ENCODE data around the gene SCYGR4. TPM values are rescaled to one million over a fixed set of nuclear protein-coding genes. Genes with fewer than 3 reads are reported as not detected.

Gene SCYGR4
- total RNA-seq, 4 donors from 2014 or later = not detected

GRCh38 chr2:227626580-227627151, 9.4 kb downstream of the SCYGR4 start:
- H3K27me3 ChIP-seq = peaks cover 0 to 6% (median 0%) of the 10 kb centered on the region in 4 donors
- 93% methylated on average over 10 of the region's 10 CpGs for WGBS
- intact Hi-C loops (cut with DNase I) = no loop called here

DNA sequence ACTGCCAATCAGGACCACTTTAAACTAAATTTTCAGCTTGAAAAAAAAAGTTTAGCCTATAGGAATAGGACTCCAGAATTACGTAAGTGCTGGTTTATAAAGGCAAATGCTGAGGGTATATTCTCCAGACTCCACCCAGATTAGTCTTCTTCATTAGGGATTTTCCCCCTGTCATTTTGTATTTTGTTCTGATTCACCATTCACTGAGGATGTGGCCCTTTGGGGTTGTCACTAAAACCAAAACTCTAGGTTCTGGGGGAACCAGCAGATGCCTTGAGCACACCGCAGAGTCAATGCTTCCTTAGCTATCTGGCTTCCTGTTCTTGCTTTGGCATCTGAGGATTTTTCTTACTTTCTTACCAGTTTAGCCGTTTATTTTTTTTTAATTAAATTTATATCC, 10.5 kb downstream of the SCYGR4 start:
- WGBS = 85% methylated on average over 3 of the region's 3 CpGs
- H3K4me1 ChIP-seq = no peaks in the 10 kb centered on the region
- DNase-seq (ENCODE audit: extremely low spot score) = no peak
- H3K4me3 ChIP-seq = no peak overlapping the region
- H3K27me3 ChIP-seq = peaks cover 0 to 6% (median 0%) of the 10 kb centered on the region in 4 donors
- H3K27ac ChIP-seq (replicated peaks in 1 of 4) = no peak overlapping the region
- H3K36me3 ChIP-seq = no peaks in the 10 kb centered on the region
- no peaks in the 10 kb centered on the region for H3K9me3 ChIP-seq
- no peak for TF ChIP-seq POLR2AphosphoS5 (IDR thresholded peaks at IDR 0.05)
- TF ChIP-seq, protein P1, sequence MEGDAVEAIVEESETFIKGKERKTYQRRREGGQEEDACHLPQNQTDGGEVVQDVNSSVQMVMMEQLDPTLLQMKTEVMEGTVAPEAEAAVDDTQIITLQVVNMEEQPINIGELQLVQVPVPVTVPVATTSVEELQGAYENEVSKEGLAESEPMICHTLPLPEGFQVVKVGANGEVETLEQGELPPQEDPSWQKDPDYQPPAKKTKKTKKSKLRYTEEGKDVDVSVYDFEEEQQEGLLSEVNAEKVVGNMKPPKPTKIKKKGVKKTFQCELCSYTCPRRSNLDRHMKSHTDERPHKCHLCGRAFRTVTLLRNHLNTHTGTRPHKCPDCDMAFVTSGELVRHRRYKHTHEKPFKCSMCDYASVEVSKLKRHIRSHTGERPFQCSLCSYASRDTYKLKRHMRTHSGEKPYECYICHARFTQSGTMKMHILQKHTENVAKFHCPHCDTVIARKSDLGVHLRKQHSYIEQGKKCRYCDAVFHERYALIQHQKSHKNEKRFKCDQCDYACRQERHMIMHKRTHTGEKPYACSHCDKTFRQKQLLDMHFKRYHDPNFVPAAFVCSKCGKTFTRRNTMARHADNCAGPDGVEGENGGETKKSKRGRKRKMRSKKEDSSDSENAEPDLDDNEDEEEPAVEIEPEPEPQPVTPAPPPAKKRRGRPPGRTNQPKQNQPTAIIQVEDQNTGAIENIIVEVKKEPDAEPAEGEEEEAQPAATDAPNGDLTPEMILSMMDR (IDR thresholded peaks at IDR 0.05) = no peak
- intact Hi-C loops (cut with DNase I) = no loop called here

More at GRCh38 chr2:227626580-227627151, 9.4 kb downstream of the SCYGR4 start:
- no peak overlapping the region for H3K27ac ChIP-seq (replicated peaks in 1 of 4)
- no peak overlapping the region for H3K4me3 ChIP-seq
- no peaks in the 10 kb centered on the region for H3K4me1 ChIP-seq
- peak; percentile 72 for DNase-seq (ENCODE audit: extremely low spot score)
- TF ChIP-seq POLR2AphosphoS5 (IDR thresholded peaks at IDR 0.05) = no peak
- no peak for TF ChIP-seq POLR2A (IDR thresholded peaks at IDR 0.05; ENCODE audit: low read depth)
- TF ChIP-seq EP300 (IDR thresholded peaks at IDR 0.05) = no peak
- TF ChIP-seq, protein P1 (IDR thresholded peaks at IDR 0.05) = no peak
- H3K9me3 ChIP-seq = no peaks in the 10 kb centered on the region
- H3K36me3 ChIP-seq = no peaks in the 10 kb centered on the region

DNA sequence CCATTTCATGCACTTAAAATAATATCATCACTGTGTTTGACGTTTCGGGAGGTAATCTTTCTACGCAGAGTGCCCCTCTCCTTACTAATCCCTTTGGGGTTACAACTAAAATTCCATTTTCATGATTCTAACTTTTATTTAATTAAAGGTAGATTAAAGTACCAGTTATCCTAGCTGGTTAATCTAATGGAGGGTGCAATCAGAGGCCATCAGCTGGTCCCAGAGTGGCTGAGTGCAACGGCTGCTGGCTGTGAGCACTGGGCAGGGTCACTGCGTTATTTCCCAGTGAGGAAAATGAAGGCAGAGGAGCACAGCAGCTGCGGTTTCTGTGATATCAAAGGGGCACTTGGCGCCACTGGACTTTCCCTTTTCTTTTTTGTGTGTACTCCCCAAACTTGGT, 12.1 kb downstream of the SCYGR4 start:
- Histone ChIP-seq H3K4me1 (no peaks in the 10 kb centered on the region), H3K4me3 (no peak overlapping the region), H3K36me3 (no peaks in the 10 kb centered on the region), H3K27me3 (peaks cover 0 to 6% (median 0%) of the 10 kb centered on the region in 4 donors), H3K9me3 (no peaks in the 10 kb centered on the region), H3K27ac (replicated peaks in 1 of 4) (no peak overlapping the region)
- 74% methylated on average over 7 of the region's 7 CpGs for whole genome bisulfite sequencing
- TF ChIP-seq POLR2AphosphoS5 (IDR thresholded peaks at IDR 0.05) (no peak), POLR2A (IDR thresholded peaks at IDR 0.05; ENCODE audit: low read depth) (no peak), EP300 (IDR thresholded peaks at IDR 0.05) (no peak)
- TF ChIP-seq, protein P1 (IDR thresholded peaks at IDR 0.05) = no peak
- no peak for DNase-seq (ENCODE audit: extremely low spot score)
- intact Hi-C loops (cut with DNase I) = no loop called here

DNA sequence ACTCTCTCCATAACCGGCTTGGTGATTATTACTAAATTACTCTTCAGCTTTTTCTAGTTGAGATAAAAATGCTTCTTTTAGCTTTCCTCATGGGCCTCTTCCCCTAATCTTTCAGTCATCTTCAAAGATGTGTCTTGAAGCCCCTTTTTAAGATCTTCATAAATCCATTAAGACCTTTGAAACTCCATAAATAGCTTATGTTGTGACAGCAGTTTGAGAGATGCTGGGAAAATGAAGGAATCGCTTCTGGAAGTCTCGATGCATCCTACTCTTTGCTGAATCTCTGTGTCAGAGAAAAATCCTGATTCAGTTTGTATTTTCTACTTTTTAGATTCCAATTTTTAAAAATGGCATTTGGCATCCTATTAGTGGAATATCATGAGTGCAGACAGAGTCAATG, 13.0 kb downstream of the SCYGR4 start:
- H3K4me1 ChIP-seq = no peaks in the 10 kb centered on the region
- H3K27ac ChIP-seq (replicated peaks in 1 of 4) = no peak overlapping the region
- H3K36me3 ChIP-seq = no peaks in the 10 kb centered on the region
- DNase-seq (ENCODE audit: extremely low spot score) = no peak
- no peak overlapping the region for H3K4me3 ChIP-seq
- 66% methylated on average over 3 of the region's 3 CpGs for WGBS
- TF ChIP-seq, protein P1 (IDR thresholded peaks at IDR 0.05) = no peak
- TF ChIP-seq EP300 (IDR thresholded peaks at IDR 0.05) = no peak
- TF ChIP-seq POLR2AphosphoS5 (IDR thresholded peaks at IDR 0.05) = no peak
- TF ChIP-seq POLR2A (IDR thresholded peaks at IDR 0.05; ENCODE audit: low read depth) = no peak
- H3K9me3 ChIP-seq = no peaks in the 10 kb centered on the region
- H3K27me3 ChIP-seq = peaks cover 0 to 6% (median 0%) of the 10 kb centered on the region in 4 donors
- intact Hi-C loops (cut with DNase I) = no loop called here

DNA sequence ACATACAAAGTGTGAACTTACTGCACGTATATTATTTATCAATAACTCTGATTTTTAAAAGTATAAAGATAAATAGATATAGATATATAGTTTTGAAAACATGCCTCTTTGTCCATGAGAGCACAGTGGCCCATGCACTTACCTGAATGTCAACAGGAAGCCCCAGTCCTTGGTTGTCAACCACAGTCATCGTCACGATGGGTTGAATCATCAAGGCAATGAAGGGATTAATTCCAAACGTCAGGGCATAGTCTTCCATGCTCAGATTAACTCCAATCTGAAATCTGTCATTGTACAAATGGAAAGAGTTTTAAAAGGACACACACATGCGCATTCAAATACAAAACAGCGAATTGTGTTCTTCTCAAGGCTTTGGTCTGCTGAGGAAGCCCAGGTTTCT, 15.5 kb downstream of the SCYGR4 start:
- Histone ChIP-seq H3K4me1 (no peaks in the 10 kb centered on the region), H3K36me3 (no peaks in the 10 kb centered on the region), H3K27ac (replicated peaks in 1 of 4) (no peak overlapping the region), H3K27me3 (peaks cover 0 to 6% (median 0%) of the 10 kb centered on the region in 4 donors), H3K9me3 (no peaks in the 10 kb centered on the region), H3K4me3 (no peak overlapping the region)
- TF ChIP-seq, protein P1 (IDR thresholded peaks at IDR 0.05) = no peak
- TF ChIP-seq EP300 (IDR thresholded peaks at IDR 0.05) = no peak
- no peak for TF ChIP-seq POLR2AphosphoS5 (IDR thresholded peaks at IDR 0.05)
- no peak for TF ChIP-seq POLR2A (IDR thresholded peaks at IDR 0.05; ENCODE audit: low read depth)
- DNase-seq (ENCODE audit: extremely low spot score) = no peak
- WGBS = 86% methylated on average over 6 of the region's 6 CpGs
- intact Hi-C loops (cut with DNase I) = no loop called here

Data from esophagus muscularis mucosa (tissue), 4 donors.